Astrocyte (in vitro differentiated cells and primary cell): ENCODE data around the gene BCL2.

ENCODE experiments used
- CTCF ChIP-seq: IDR thresholded peaks from 2 replicates; pipeline ENCODE4 v1.5.1; 2011; ENCODE audit warnings: low read depth, mild to moderate bottlenecking, inconsistent platforms, low read length, moderate library complexity; ENCODE audit not compliant: insufficient read depth
- EZH2 ChIP-seq: IDR thresholded peaks from 2 replicates; pipeline ENCODE4 v1.6.1; 2012; ENCODE audit warnings: mild to moderate bottlenecking, low read length, inconsistent platforms; ENCODE audit not compliant: insufficient read depth

GRCh38 chr18:63257453-63257852 lies 62.1 kb downstream of the BCL2 start:
- TF ChIP-seq CTCF, result no peak
- TF ChIP-seq EZH2, result no peak
